HepG2 (cell line): ENCODE data around the gene PSMA7. TPM values are rescaled to one million over a fixed set of nuclear protein-coding genes. Genes with fewer than 3 reads are reported as not detected.

Experiments used
- ATF7-NPFF ChIP-seq: sonication (generic); formaldehyde crosslinking; IDR thresholded peaks from 2 replicates; pipeline ENCODE4 v1.8.1; 2023; ENCODE audit warnings: mild to moderate bottlenecking, low read depth, missing genetic modification reagents, moderate library complexity
- HDAC2 ChIP-seq: sonication (generic); formaldehyde crosslinking; IDR thresholded peaks from 2 replicates; pipeline ENCODE4 v1.4.0; 2020; ENCODE audit warnings: missing genetic modification reagents
- HNF4G ChIP-seq, 2 experiments: sonication (generic) in 1 of 2; formaldehyde crosslinking in 1 of 2; IDR thresholded peaks; 2 replicates each; pipeline versions ENCODE4 v1.4.0 to v1.6.1; 2011 to 2020; ENCODE audit warnings: borderline replicate concordance in 2 of 2, low read depth in 2 of 2, mild to moderate bottlenecking in 2 of 2, low read length in 1 of 2, missing genetic modification reagents in 1 of 2, moderate library complexity in 1 of 2
- KDM3A ChIP-seq: IDR thresholded peaks from 2 replicates; pipeline ENCODE4 v1.6.1; 2018; ENCODE audit warnings: low read depth, missing compliant biosample characterization
- MXI1 ChIP-seq: IDR thresholded peaks from 3 replicates; pipeline ENCODE4 v1.6.1; 2012; ENCODE audit warnings: low read depth, low read length, inconsistent platforms, borderline replicate concordance
- NFE2L2 ChIP-seq: fragments of 150-350 bp; IDR thresholded peaks from 2 replicates; pipeline ENCODE4 v1.6.1; 2014; ENCODE audit warnings: low read length
- NR2C2 ChIP-seq: sonication (generic); formaldehyde crosslinking; IDR thresholded peaks from 2 replicates; pipeline ENCODE4 v1.4.0; 2020; ENCODE audit warnings: missing genetic modification reagents, mild to moderate bottlenecking, moderate library complexity, borderline replicate concordance
- NR2F6 ChIP-seq, 2 experiments: IDR thresholded peaks; 2 replicates each; pipeline ENCODE4 v1.6.1; 2016; ENCODE audit warnings: antibody characterized with exemption in 1 of 2, mild to moderate bottlenecking in 1 of 2
- PITX1 ChIP-seq: sonication (generic); formaldehyde crosslinking; IDR thresholded peaks from 2 replicates; pipeline ENCODE4 v1.5.1; 2020; ENCODE audit warnings: mild to moderate bottlenecking, missing genetic modification reagents
- POLR2G ChIP-seq: fragments of 200-400 bp; formaldehyde crosslinking; IDR thresholded peaks from 2 replicates; pipeline ENCODE4 v1.6.1; 2018; ENCODE audit warnings: mild to moderate bottlenecking, low read depth, low read length, moderate library complexity
- ZC3H4 ChIP-seq: sonication (generic); formaldehyde crosslinking; IDR thresholded peaks from 2 replicates; pipeline ENCODE4 v1.4.0; 2020; ENCODE audit warnings: missing genetic modification reagents, borderline replicate concordance
- ZFP82 ChIP-seq: sonication (generic); formaldehyde crosslinking; IDR thresholded peaks from 2 replicates; pipeline ENCODE4 v1.5.1; 2020; ENCODE audit warnings: mild to moderate bottlenecking, missing genetic modification reagents, borderline replicate concordance
- ZFX ChIP-seq: sonication (generic); formaldehyde crosslinking; IDR thresholded peaks from 2 replicates; pipeline ENCODE4 v1.4.0; 2020; ENCODE audit warnings: mild to moderate bottlenecking, low read depth, missing genetic modification reagents, moderate library complexity
- ZNF235 ChIP-seq: sonication (generic); formaldehyde crosslinking; IDR thresholded peaks from 2 replicates; pipeline ENCODE4 v1.8.1; 2023; ENCODE audit warnings: mild to moderate bottlenecking, missing genetic modification reagents, borderline replicate concordance
- ZNF3 ChIP-seq: IDR thresholded peaks from 2 replicates; pipeline ENCODE4 v1.7.0; 2017; ENCODE audit warnings: inconsistent platforms
- ZNF562 ChIP-seq: sonication (generic); formaldehyde crosslinking; IDR thresholded peaks from 2 replicates; pipeline ENCODE4 v1.8.0; 2022; ENCODE audit warnings: missing genetic modification reagents, borderline replicate concordance
- ZNF879 ChIP-seq: sonication (generic); formaldehyde crosslinking; IDR thresholded peaks from 2 replicates; pipeline ENCODE4 v1.8.1; 2023; ENCODE audit warnings: missing genetic modification reagents
- polyA plus RNA-seq, 8 experiments: library from polyadenylated mRNA; depleted of rRNA in 3 of 8; stranded (reverse) in 7 of 8; unstranded in 1 of 8; fragments of >200 nt; fragmentation: Illumina TruSeq in 4 of 8; extraction: Trizol in 4 of 8; gene quantifications; 2 replicates each; pipeline versions ENCODE4 v1.2.1 to v1.2.3, GENCODE V29; 2011 to 2016; ENCODE audit warnings: low read depth in 4 of 8, missing spikeins in 1 of 8, mixed read lengths in 1 of 8; ENCODE audit not compliant: insufficient read depth in 1 of 8
- total RNA-seq, 5 experiments: library from RNA; depleted of rRNA; stranded (reverse); fragments of >200 nt; fragmentation: Illumina TruSeq; extraction: Trizol; gene quantifications; 2 replicates each; pipeline ENCODE4 v1.2.3, GENCODE V29; 2016; ENCODE audit warnings: low read depth in 1 of 5
- TF ChIP-seq, protein P1 (sequence below): sonication (generic); formaldehyde crosslinking; IDR thresholded peaks from 2 replicates; pipeline ENCODE4 v1.4.0; 2020; ENCODE audit warnings: mild to moderate bottlenecking, missing genetic modification reagents
- TF ChIP-seq, protein P2 (sequence below): IDR thresholded peaks from 2 replicates; pipeline ENCODE4 v1.6.1; 2016; ENCODE audit warnings: low read depth, control low read depth

PSMA7 gene
- total and polyA plus RNA-seq, 2 of the 13 experiments (the other 11 are each of a cell fraction or from before 2014, with no cell fraction given), result 531 to 631 TPM

DNA sequence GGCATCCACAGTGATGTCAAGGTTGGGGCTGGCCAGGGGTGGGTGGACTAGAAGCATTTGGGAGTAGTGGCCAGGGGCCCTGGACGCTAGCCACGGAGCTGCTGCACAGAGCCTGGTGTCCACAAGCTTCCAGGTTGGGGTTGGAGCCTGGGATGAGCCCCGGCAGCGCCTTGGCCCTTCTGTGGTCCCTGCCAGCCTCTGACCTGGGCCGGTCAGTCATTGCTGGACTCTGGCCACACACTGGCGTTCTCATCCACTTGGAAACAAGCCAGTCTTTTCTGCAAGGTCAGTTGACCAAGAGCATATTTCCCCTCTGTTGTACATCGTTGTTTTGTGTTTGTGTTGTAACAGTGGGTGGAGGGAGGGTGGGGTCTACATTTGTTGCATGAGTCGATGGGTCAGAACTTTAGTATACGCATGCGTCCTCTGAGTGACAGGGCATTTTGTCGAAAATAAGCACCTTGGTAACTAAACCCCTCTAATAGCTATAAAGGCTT, 8.4 kb downstream of the PSMA7 start (continued):
- TF ChIP-seq NR2C2 (CRISPR knock-in tag) (peak; percentile 67; the same call in 1 of the 2 replicates), MXI1 (peak; percentile 73; the same call in 1 of the 3 replicates), ZFX (CRISPR knock-in tag) (peak; percentile 45; the same call in 1 of the 2 replicates), NFE2L2 (peak; percentile 40; the same call in 1 of the 2 replicates), ZNF879 (0 out of 2 replicates have a peak, but pooled peaks have one; percentile 38), ZNF562 (CRISPR knock-in tag) (no peak), HNF4G (IDR thresholded peaks at IDR 0.05; ENCODE audit: borderline replicate concordance, low read depth, low read length) (peak; percentile 47; the same call in 1 of the 2 replicates), HNF4G (CRISPR knock-in tag; IDR thresholded peaks at IDR 0.05; ENCODE audit: borderline replicate concordance, low read depth) (no peak), KDM3A (CRISPR knock-in tag) (0 out of 2 replicates have a peak, but pooled peaks have one; percentile 44), HDAC2 (CRISPR knock-in tag) (peak; percentile 55; the same call in 1 of the 2 replicates), ZNF3 (CRISPR knock-in tag) (no peak), ATF7-NPFF (0 out of 2 replicates have a peak, but pooled peaks have one; percentile 62), NR2F6 (IDR thresholded peaks at IDR 0.05) (peak; percentile 65), NR2F6 (CRISPR knock-in tag; IDR thresholded peaks at IDR 0.05) (peak; percentile 83), POLR2G (peak; percentile 53; the same call in 1 of the 2 replicates), ZC3H4 (CRISPR knock-in tag) (peak; percentile 62; the same call in 1 of the 2 replicates), ZFP82 (no peak), PITX1 (peak; percentile 75), ZNF235 (CRISPR knock-in tag) (no peak)
- TF ChIP-seq, protein P1, sequence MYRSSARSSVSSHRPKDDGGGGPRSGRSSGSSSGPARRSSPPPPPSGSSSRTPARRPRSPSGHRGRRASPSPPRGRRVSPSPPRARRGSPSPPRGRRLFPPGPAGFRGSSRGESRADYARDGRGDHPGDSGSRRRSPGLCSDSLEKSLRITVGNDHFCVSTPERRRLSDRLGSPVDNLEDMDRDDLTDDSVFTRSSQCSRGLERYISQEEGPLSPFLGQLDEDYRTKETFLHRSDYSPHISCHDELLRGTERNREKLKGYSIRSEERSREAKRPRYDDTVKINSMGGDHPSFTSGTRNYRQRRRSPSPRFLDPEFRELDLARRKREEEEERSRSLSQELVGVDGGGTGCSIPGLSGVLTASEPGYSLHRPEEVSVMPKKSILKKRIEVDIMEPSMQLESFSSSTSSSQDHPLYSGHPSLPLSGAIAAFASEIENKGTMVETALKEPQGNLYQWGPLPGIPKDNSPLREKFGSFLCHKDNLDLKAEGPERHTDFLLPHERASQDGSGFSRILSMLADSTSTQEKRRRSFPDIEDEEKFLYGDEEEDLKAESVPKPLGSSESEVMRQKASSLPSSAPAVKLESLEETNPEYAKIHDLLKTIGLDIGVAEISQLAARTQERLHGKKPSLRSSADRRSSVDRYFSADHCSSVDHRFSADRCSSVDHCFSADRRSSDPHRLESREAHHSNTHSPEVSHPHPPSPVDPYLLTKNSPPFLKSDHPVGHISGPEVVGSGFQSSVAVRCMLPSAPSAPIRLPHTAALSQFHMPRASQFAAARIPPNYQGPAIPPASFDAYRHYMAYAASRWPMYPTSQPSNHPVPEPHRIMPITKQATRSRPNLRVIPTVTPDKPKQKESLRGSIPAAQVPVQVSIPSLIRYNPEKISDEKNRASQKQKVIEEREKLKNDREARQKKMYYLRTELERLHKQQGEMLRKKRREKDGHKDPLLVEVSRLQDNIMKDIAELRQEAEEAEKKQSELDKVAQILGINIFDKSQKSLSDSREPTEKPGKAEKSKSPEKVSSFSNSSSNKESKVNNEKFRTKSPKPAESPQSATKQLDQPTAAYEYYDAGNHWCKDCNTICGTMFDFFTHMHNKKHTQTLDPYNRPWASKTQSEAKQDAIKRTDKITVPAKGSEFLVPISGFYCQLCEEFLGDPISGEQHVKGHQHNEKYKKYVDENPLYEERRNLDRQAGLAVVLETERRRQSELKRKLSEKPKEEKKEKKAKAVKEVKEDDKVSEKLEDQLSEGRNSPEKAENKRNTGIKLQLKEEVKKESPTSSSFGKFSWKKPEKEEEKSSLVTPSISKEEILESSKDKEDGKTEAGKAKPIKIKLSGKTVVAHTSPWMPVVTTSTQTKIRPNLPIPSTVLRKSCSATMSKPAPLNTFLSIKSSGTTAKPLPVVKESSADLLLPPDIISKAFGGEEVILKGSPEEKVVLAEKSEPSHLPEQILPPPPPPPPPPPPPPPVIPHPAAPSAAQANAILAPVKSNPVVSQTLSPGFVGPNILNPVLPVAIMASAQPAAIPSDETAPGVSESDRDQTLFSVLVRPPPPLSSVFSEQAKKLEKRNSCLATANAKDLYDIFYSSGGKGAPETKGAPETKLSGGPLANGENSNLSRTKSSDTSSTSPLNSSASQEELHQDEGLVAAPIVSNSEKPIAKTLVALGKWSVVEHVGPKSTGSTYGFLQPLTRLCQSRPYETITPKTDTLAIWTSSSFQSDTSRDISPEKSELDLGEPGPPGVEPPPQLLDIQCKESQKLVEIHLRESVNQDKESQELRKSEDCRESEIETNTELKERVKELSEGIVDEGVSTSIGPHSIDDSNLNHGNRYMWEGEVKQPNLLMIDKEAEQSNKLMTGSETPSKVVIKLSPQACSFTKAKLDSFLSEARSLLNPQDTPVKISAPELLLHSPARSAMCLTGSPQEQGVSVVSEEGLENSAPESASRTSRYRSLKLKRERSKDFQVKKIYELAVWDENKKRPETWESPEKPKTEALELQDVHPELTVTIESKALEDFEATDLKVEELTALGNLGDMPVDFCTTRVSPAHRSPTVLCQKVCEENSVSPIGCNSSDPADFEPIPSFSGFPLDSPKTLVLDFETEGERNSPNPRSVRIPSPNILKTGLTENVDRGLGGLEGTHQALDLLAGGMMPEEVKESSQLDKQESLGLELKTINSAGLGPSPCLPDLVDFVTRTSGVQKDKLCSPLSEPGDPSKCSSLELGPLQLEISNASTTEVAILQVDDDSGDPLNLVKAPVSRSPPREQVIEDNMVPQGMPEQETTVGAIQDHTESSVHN (CRISPR knock-in tag), result peak; percentile 84; the same call in 1 of the 2 replicates
- TF ChIP-seq, protein P2, sequence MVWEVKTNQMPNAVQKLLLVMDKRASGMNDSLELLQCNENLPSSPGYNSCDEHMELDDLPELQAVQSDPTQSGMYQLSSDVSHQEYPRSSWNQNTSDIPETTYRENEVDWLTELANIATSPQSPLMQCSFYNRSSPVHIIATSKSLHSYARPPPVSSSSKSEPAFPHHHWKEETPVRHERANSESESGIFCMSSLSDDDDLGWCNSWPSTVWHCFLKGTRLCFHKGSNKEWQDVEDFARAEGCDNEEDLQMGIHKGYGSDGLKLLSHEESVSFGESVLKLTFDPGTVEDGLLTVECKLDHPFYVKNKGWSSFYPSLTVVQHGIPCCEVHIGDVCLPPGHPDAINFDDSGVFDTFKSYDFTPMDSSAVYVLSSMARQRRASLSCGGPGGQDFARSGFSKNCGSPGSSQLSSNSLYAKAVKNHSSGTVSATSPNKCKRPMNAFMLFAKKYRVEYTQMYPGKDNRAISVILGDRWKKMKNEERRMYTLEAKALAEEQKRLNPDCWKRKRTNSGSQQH (CRISPR knock-in tag), result peak; percentile 43; the same call in 1 of the 2 replicates
